ENCODE data around the gene EXOC1L.
"Not testable (repeated sequence)": the region's sequence is repeated elsewhere in the genome, so short reads cannot be mapped to it uniquely, and the experiment has no call there.

Gene EXOC1L

DNA sequence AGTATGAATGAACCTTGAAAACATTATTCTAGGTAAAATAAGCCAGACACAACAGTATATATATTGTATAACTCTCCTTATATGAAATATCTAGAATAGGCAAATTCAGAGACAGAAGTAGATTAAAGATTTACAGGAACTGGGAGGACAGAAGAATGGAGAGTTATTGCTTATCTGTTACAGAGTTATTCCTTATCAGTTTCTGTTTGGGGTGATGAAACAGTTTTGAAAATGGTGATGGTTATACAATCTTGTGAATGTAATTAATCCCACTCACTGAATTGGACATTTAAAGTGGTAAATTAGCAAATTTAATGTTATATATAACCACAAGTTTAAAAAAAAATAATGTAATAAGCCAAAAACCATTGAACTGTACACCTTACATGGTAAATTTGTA, 19.4 kb downstream of the EXOC1L start:
- no peaks in the 10 kb centered on the region for H3K36me3 ChIP-seq (ENCODE audit: control insufficient read depth, insufficient read depth, low read length)
- H3K27ac ChIP-seq, result no peak overlapping the region
- no peaks in the 10 kb centered on the region for H3K9me3 ChIP-seq (ENCODE audit: control insufficient read depth, low read length)
- no peaks in the 10 kb centered on the region for H3K4me1 ChIP-seq
- TF ChIP-seq, protein P1, sequence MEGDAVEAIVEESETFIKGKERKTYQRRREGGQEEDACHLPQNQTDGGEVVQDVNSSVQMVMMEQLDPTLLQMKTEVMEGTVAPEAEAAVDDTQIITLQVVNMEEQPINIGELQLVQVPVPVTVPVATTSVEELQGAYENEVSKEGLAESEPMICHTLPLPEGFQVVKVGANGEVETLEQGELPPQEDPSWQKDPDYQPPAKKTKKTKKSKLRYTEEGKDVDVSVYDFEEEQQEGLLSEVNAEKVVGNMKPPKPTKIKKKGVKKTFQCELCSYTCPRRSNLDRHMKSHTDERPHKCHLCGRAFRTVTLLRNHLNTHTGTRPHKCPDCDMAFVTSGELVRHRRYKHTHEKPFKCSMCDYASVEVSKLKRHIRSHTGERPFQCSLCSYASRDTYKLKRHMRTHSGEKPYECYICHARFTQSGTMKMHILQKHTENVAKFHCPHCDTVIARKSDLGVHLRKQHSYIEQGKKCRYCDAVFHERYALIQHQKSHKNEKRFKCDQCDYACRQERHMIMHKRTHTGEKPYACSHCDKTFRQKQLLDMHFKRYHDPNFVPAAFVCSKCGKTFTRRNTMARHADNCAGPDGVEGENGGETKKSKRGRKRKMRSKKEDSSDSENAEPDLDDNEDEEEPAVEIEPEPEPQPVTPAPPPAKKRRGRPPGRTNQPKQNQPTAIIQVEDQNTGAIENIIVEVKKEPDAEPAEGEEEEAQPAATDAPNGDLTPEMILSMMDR (IDR thresholded peaks at IDR 0.05), result no peak
- no peak overlapping the region for H3K4me3 ChIP-seq (ENCODE audit: low read depth, low read length)
- H3K9ac ChIP-seq, result no peak overlapping the region
- H2AFZ ChIP-seq, result no peak overlapping the region
- no peaks in the 10 kb centered on the region for H3K79me2 ChIP-seq
- H3K27me3 ChIP-seq (ENCODE audit: control insufficient read depth, insufficient read depth, low read length), result no peaks in the 10 kb centered on the region
- no peak overlapping the region for H3K4me2 ChIP-seq (ENCODE audit: low read length)

GRCh38 chr4:55840956-55841355, 21.4 kb downstream of the EXOC1L start:
- Histone ChIP-seq H3K27ac (no peak overlapping the region), H3K4me2 (ENCODE audit: low read length) (no peak overlapping the region), H3K4me3 (ENCODE audit: low read depth, low read length) (no peak overlapping the region), H3K9ac (no peak overlapping the region), H2AFZ (no peak overlapping the region), H3K36me3 (ENCODE audit: control insufficient read depth, insufficient read depth, low read length) (no peaks in the 10 kb centered on the region), H3K9me3 (ENCODE audit: control insufficient read depth, low read length) (no peaks in the 10 kb centered on the region), H3K4me1 (no peaks in the 10 kb centered on the region), H3K27me3 (ENCODE audit: control insufficient read depth, insufficient read depth, low read length) (no peaks in the 10 kb centered on the region), H3K79me2 (no peaks in the 10 kb centered on the region)
- TF ChIP-seq, protein P1 (IDR thresholded peaks at IDR 0.05), result no peak

DNA sequence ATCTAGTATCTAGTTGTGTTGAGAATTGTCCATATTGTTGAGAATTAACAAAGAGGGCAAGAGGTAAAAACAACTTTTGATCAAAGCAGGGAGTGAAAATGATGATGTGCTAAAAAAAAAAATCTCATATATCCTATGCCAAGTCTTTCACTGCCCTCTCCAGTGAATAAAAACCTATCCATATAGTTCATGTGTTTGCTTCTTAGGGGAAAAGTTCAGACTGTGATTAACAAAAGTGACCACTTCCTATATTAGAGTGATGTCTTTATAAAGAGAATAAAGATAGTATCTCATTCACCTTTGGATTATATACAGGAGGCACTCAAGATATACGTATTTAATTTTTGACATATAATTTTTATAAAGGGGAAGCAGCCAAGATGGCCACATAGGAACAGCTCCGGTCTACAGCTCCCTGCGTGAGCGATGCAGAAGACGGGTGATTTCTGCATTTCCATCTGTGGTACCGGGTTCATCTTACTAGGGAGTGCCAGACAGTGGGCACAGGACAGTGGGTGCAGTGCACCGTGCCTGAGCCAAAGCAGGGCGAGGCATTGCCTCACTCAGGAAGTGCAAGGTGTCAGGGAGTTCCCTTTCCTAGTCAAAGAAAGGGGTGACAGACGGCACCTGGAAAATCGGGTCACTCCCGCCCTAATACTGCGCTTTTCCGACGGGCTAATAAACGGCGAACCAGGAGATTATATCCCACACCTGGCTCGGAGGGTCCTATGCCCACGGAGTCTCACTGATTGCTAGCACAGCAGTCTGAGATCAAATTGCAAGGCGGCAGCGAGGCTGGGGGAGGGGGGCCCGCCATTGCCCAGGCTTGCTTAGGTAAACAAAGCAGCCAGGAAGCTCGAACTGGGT, 22.0 kb downstream of the EXOC1L start:
- H3K4me2 ChIP-seq (ENCODE audit: low read length); H3K79me2 ChIP-seq; H3K27me3 ChIP-seq (ENCODE audit: control insufficient read depth, insufficient read depth, low read length); H2AFZ ChIP-seq; H3K9me3 ChIP-seq (ENCODE audit: control insufficient read depth, low read length); H3K4me1 ChIP-seq; H3K9ac ChIP-seq; H3K27ac ChIP-seq; H3K4me3 ChIP-seq (ENCODE audit: low read depth, low read length); H3K36me3 ChIP-seq (ENCODE audit: control insufficient read depth, insufficient read depth, low read length): not testable (repeated sequence)

GRCh38 chr4:55842312-55842711, 22.7 kb downstream of the EXOC1L start:
- H3K4me2 ChIP-seq (ENCODE audit: low read length); H3K9me3 ChIP-seq (ENCODE audit: control insufficient read depth, low read length); H3K27ac ChIP-seq; H3K4me1 ChIP-seq; H2AFZ ChIP-seq; H3K36me3 ChIP-seq (ENCODE audit: control insufficient read depth, insufficient read depth, low read length); H3K9ac ChIP-seq; H3K4me3 ChIP-seq (ENCODE audit: low read depth, low read length); H3K27me3 ChIP-seq (ENCODE audit: control insufficient read depth, insufficient read depth, low read length); H3K79me2 ChIP-seq: not testable (repeated sequence)

GRCh38 chr4:55849724-55850123, 30.1 kb downstream of the EXOC1L start:
- Histone ChIP-seq H3K4me3 (ENCODE audit: low read depth, low read length) (no peak overlapping the region), H3K27me3 (ENCODE audit: control insufficient read depth, insufficient read depth, low read length) (no peaks in the 10 kb centered on the region), H3K9ac (no peak overlapping the region), H2AFZ (no peak overlapping the region), H3K79me2 (no peaks in the 10 kb centered on the region), H3K9me3 (ENCODE audit: control insufficient read depth, low read length) (no peaks in the 10 kb centered on the region), H3K4me1 (peaks cover 3% of the 10 kb centered on the region), H3K4me2 (ENCODE audit: low read length) (no peak overlapping the region), H3K36me3 (ENCODE audit: control insufficient read depth, insufficient read depth, low read length) (no peaks in the 10 kb centered on the region), H3K27ac (no peak overlapping the region)
- TF ChIP-seq, protein P1 (IDR thresholded peaks at IDR 0.05), result no peak
